ENCODE results near the gene FIZ1. TPM values are rescaled to one million over a fixed set of nuclear protein-coding genes. Genes with fewer than 3 reads are reported as not detected.

The FIZ1 gene, protein sequence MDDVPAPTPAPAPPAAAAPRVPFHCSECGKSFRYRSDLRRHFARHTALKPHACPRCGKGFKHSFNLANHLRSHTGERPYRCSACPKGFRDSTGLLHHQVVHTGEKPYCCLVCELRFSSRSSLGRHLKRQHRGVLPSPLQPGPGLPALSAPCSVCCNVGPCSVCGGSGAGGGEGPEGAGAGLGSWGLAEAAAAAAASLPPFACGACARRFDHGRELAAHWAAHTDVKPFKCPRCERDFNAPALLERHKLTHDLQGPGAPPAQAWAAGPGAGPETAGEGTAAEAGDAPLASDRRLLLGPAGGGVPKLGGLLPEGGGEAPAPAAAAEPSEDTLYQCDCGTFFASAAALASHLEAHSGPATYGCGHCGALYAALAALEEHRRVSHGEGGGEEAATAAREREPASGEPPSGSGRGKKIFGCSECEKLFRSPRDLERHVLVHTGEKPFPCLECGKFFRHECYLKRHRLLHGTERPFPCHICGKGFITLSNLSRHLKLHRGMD
- total RNA-seq (ENCODE audit: unreplicated experiment): 21.5 TPM
- long read RNA-seq, partial matches to known transcripts: 0 of 2 reads
- long read RNA-seq, other reads (novel, unspliced or antisense): 2 of 2 reads

DNA sequence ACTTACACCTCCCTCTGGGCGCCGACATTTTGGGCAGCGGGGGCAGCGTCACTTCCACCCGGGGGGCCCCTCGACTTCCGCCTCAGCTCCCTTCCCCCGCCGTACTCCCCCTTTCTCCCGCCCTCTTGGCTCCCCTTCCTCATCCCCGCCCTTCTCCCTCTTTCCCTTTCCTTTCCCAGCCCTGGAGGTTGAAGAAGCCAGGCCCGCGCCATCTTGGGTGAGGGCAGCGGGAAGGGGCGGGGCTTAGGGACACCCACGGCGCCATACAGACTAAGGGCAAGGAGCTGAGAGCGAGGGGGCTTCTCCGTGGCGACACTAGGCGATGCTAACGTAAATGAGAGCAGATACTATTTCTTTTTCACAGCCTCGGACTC, at the start of gene FIZ1:
Gene FIZ1, minus strand, starts transcription at position 50 of the 374 bp plus-strand sequence. CDS start 1,652 bp downstream, outside the sequence.
- peaks cover 30% of the 10 kb centered on the region for H3K36me3 Mint-ChIP-seq (ENCODE audit: low read depth, unreplicated experiment)
- H3K4me3 Mint-ChIP-seq (ENCODE audit: unreplicated experiment): peak within 1 kb of the TSS; percentile 97
- no peaks in the 10 kb centered on the region for H3K9me3 Mint-ChIP-seq (ENCODE audit: unreplicated experiment)
- peaks cover 10% of the 10 kb centered on the region for H3K4me1 Mint-ChIP-seq (ENCODE audit: unreplicated experiment)
- peak within 1 kb of the TSS; percentile 99 for H3K27ac Mint-ChIP-seq (ENCODE audit: unreplicated experiment)
- no peak for TF ChIP-seq CTCF (IDR thresholded peaks at IDR 0.05; ENCODE audit: unreplicated experiment)
- H3K27me3 Mint-ChIP-seq (ENCODE audit: unreplicated experiment): peaks cover 28% of the 10 kb centered on the region
- peak; percentile 94 for DNase-seq (ENCODE audit: low spot score)

GRCh38 chr19:55648585-55649267, 49.4 kb upstream of the FIZ1 start:
- no peak overlapping the region for H3K27ac Mint-ChIP-seq (ENCODE audit: unreplicated experiment)
- no peak for DNase-seq (ENCODE audit: low spot score)
- TF ChIP-seq CTCF (IDR thresholded peaks at IDR 0.05; ENCODE audit: unreplicated experiment): no peak
- H3K9me3 Mint-ChIP-seq (ENCODE audit: unreplicated experiment): no peaks in the 10 kb centered on the region
- peak overlapping the region; percentile 88 for H3K4me3 Mint-ChIP-seq (ENCODE audit: unreplicated experiment)
- H3K4me1 Mint-ChIP-seq (ENCODE audit: unreplicated experiment): peaks cover 15% of the 10 kb centered on the region
- peaks cover 32% of the 10 kb centered on the region for H3K27me3 Mint-ChIP-seq (ENCODE audit: unreplicated experiment)
- peaks cover 12% of the 10 kb centered on the region for H3K36me3 Mint-ChIP-seq (ENCODE audit: low read depth, unreplicated experiment)

DNA sequence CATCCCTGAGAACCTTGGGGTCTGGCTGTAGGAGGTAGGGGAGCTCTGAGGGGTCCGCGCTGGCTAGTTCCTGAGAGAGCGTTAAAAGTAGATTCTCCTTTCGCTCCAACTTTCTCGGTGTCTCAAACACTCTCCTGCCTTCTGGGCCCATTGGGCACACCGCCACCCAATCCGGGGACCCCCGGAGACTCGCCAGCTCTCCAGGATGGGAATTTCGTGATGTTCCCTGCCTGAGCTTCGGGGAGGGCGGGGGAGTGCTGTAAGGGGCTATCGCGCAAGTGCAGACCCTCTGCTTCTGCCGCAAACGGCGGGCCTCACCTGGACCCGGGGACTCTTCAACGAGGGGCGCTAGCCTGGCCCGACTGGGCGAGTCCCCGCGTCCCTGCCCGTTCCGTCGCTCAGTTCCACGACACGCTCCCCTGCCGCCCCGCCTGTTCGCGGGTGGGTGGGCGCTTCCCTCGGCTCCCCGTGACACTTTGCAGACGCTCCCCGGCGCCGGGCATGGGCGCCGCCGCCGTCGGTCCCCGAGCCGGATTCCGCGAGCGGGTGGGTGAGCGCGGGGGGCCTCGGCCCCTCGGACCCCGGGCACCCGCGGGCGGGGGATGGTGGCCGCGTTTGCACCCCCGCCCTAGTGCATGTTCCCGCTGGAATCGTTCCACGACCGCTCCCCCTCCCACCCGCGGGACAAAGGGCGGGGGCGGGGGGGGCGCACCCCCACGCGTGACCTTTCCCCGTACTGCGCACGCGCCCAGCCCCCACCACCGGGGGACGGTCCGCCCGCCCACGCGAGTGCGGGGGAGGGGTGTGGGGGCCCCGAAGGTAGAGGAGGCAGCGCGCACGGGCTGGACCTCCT, 48.6 kb upstream of the FIZ1 start, which contains the start of gene CCDC106:
Gene CCDC106, plus strand, starts transcription at position 481 of the 853 bp plus-strand sequence. CDS start 835 bp downstream, outside the sequence.
- H3K4me3 Mint-ChIP-seq (ENCODE audit: unreplicated experiment): peak within 1 kb of the TSS; percentile 88
- peak within 1 kb of the TSS; percentile 30 for H3K27ac Mint-ChIP-seq (ENCODE audit: unreplicated experiment)
- H3K36me3 Mint-ChIP-seq (ENCODE audit: low read depth, unreplicated experiment): peaks cover 17% of the 10 kb centered on the region
- H3K9me3 Mint-ChIP-seq (ENCODE audit: unreplicated experiment): no peaks in the 10 kb centered on the region
- DNase-seq (ENCODE audit: low spot score): peak; percentile 62
- TF ChIP-seq CTCF (IDR thresholded peaks at IDR 0.05; ENCODE audit: unreplicated experiment): no peak
- peaks cover 31% of the 10 kb centered on the region for H3K27me3 Mint-ChIP-seq (ENCODE audit: unreplicated experiment)
- peaks cover 19% of the 10 kb centered on the region for H3K4me1 Mint-ChIP-seq (ENCODE audit: unreplicated experiment)

DNA sequence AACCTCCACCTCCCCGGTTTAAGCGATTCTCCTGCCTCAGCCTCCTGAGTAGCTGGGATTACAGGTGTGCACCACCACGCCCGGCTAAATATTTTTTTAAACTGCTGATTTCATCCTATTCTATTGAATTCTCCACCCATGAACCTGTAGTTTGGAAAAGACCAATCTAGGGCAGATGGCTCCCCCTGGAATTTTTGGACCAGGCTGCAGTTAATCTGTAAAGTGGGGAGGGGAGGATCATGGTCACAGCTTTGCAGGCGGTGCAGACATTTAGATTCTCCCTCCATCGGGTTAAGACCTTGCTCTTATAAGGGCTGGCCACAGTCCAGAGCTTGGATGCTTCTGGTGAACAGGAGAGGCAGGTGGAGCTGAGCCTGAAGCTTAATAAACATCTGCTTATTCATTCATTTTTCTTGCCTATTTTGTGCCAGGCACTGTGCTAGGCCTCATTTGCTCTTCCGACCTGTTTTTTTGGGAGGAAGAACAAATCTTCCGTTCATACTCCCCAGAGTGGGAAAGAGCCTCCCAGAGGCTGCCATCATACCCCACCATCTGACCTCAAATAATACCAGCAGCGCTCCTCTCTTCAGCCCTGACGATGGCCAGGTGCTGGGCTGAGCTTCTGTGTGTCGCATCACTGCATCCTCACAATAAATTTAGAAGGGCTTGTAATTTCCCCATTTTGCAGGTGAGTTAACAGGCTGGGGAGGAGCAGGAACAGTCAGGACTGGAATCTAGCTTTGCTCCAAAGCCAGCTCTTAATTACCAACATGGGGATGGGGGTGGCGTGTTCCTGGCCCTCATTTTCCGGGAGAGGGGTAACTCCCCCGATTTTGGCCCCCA, 47.8 kb upstream of the FIZ1 start:
- DNase-seq (ENCODE audit: low spot score): no peak
- Mint-ChIP-seq H3K36me3 (ENCODE audit: low read depth, unreplicated experiment) (peaks cover 19% of the 10 kb centered on the region), H3K4me3 (ENCODE audit: unreplicated experiment) (peak overlapping the region; percentile 87), H3K4me1 (ENCODE audit: unreplicated experiment) (peaks cover 19% of the 10 kb centered on the region), H3K27me3 (ENCODE audit: unreplicated experiment) (peaks cover 32% of the 10 kb centered on the region), H3K9me3 (ENCODE audit: unreplicated experiment) (no peaks in the 10 kb centered on the region), H3K27ac (ENCODE audit: unreplicated experiment) (peak overlapping the region; percentile 30)
- no peak for TF ChIP-seq CTCF (IDR thresholded peaks at IDR 0.05; ENCODE audit: unreplicated experiment)
